GM18861 (cell line): ENCODE data around the gene CTPS1.
A peak's percentile ranks its signal among the peaks of the same experiment; 100 is the strongest.

Experiments used
- ATAC-seq: cut with Tn5 transposase; IDR thresholded peaks from one replicate; pipeline ENCODE4 v1.9.1; 2021; ENCODE audit not compliant: unreplicated experiment

The CTPS1 gene, protein sequence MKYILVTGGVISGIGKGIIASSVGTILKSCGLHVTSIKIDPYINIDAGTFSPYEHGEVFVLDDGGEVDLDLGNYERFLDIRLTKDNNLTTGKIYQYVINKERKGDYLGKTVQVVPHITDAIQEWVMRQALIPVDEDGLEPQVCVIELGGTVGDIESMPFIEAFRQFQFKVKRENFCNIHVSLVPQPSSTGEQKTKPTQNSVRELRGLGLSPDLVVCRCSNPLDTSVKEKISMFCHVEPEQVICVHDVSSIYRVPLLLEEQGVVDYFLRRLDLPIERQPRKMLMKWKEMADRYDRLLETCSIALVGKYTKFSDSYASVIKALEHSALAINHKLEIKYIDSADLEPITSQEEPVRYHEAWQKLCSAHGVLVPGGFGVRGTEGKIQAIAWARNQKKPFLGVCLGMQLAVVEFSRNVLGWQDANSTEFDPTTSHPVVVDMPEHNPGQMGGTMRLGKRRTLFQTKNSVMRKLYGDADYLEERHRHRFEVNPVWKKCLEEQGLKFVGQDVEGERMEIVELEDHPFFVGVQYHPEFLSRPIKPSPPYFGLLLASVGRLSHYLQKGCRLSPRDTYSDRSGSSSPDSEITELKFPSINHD

DNA sequence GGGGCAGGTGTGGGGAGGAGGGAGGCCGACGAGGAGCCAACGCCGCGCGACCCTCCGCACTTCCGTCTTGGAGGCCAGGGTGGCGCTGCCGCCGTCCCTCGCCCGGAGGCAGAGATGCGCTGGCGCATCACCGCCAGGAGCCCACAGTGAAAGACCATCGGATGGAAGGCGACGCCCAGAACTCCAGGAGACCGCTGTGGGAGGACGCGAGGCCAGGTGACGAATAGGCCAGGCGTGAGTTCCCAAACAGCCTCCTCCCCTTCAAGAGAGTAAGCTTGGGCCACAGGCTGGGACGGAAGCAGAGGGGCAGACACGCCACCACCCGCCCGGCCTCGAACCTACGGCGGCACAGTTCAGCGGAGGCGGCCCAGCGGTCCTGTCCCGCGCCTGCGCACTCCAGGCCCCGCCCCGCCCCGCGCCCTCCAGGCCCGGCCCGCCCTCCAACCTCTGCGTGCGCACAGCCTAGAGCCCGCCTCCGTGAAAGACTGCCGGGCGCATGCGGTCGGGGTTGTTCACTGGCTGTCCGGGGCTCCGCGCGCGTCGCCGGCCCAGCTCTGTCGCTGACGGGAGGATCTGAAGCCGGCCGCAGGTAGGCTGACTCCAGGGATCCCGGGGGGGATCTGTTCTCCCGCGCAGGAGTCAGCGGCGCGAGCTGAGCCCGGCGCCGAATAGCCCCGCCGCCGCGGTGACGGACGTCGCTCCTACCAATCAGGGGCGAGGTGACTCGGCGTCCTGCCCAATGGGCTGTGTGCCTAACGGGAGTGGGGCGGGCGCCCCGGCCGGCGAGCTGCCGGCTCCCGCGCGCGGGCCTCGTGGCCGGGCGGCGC lies at the start of gene CTPS1:
Gene CTPS1, plus strand, starts transcription at position 456 of the 827 bp plus-strand sequence. CDS start 3,595 bp downstream, outside the sequence.
- peak; percentile 81 for ATAC-seq

DNA sequence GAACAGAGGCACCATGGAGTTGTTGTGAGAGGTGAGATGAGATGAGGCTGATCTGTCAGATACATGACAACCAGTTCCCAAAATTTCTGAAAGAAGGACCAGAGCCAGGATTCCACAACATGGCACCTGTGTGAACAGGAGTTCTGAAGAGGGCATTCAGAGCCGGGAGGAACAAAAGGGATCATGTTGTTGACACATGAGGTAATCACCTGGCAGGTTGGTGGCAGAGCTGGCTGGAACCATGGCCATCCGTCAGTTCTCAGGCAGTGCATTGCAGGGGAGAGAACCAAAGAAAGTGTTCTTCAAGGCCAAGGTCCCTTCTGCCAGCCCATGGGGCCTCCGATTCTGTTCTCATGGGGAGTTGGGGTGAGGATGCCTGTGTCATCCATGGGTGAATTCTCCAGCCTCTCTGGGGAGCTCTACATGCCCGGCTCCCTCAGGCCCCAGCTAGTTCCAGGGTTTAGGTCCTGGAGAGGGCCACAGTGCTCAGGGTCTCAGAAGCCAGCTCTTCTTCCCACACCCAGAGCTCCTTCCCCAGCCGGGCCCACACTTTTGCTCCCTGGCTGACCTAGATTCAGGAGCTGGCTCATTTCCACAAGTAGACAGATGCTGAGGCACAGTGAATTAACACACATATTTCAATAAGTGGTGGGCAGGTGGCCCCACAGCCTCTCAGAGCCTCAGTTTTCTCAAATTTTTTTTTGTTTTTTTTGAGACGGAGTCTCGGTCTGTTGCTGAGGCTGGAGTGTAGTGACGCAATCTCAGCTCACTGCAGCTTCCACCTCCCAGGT lies 49.1 kb upstream of the CTPS1 start:
- no peak for ATAC-seq

DNA sequence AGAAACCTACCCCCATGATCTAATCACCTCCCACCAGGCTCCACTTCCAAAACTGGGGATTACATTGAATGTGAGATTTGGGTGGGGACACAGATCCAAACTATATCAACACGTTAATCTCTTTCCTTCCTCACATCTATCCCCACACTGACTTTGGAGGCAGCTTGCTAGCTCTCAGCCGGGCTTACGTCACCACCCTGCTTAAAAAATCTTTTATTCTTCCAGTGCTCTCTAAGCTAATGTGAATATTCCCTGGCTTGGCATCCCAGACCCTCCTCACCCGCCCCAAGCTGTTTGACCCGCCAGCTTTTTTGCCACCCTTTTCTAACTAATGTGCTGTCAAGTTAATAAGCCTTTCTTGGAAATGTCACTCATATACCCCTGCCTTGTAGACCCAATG lies 47.9 kb upstream of the CTPS1 start:
- no peak for ATAC-seq

DNA sequence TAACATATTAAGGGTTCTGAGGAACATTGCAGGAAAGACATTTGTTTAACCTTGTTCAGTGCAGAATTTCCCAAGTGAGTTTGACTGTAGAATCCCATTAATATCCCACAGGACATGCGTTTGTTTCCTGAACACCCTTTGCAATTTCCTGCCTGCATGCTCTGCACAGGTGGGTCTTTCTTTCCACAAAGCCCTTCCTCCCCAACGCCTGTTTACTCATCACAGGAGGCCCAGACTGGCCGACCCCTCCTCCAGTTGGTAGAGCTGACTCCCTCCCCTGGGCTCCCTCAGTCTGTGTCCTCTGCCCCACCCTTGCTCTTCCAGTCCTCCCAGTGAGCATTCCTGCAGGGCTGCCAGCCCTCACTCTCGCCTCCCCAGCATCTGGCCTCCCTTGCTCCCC lies 47.5 kb upstream of the CTPS1 start:
- ATAC-seq: no peak

DNA sequence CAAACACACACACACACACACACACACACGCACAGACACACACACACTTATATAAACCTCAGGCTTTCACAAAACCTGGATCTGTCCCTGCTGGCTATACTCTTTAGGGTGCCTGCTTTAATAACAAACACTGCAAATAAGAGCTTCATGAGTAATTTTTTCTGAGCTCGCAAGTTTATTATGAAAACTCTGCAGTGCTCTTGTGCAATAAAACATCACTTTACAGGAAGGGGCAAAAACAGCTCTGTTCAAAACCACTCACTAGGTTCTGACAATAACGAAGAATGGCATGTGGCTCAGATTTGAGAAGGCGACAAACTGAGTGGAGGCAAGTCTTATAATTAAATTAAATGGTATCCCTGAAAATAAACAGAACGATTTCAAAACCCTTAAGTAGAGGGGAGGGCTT lies 42.6 kb upstream of the CTPS1 start:
- no peak for ATAC-seq

DNA sequence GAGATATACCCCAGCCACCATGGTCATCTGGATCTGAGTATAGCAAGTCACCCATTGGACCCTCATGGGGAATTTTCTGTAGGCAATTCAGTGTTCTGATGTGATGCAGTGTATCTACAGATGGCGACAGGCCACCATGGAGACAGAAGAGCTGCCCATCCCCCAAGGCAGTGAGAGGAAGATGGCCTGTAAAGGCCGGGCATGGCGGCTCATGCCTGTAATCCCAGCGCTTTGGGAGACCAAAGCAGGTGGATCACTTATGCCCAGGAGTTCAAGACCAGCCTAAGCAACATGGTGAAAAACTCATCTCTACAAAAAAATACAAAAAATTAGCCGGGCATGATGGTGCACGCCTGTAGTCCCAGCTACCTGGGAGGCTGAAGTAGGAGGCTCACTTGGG lies 41.1 kb upstream of the CTPS1 start:
- no peak for ATAC-seq

DNA sequence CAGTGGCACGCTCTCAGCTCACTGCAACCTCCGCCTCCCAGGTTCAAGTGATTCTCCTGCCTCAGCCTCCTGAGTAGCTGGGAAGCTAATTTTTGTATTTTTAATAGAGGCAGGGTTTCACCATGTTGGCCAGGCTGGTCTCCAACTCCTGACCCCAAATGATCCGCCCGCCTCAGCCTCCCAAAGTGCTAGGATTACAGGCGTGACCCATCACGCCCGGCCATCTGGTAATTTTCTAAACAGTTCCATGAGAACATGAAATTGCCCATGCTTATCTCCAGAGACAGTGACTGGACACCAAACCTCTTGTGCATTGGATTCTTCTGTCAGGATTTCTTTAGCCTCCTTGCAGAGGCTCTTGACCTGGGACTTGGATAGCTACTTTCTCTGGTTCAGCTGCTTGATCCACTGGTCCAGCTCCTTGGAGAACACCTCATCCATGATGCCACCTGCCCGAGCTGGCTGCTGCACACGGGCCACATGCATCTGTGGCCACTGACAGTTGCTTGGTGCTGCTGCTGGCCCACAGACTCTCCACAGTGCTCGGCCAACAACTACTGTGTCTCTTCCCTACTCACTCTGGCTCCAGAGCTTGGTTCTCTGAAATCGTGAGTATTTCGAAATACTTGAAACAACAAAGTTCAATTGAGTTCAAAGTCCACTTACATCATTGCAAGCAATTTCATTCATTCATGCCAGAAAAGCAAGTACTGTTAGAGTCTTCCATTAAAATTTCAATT lies 40.0 kb upstream of the CTPS1 start:
- no peak for ATAC-seq

DNA sequence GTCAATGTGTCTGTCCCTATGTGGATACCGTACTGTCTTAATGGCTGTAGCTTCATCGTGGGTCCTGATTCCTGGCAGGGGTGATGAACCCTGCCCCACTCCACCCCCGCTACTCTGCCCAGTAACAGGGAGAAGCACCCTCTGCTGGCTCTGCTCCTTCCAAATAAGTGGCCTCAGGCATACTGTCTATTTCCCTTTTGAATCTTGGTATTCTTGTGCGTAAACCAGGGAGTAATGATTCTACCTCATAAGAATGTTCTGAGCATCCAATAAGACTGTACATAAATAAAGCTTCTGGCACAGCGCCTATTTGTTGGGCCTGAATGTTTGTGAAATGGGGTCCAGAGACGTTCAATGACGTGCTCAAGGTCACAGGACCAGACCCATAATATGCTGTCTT lies 35.2 kb upstream of the CTPS1 start:
- no peak for ATAC-seq

DNA sequence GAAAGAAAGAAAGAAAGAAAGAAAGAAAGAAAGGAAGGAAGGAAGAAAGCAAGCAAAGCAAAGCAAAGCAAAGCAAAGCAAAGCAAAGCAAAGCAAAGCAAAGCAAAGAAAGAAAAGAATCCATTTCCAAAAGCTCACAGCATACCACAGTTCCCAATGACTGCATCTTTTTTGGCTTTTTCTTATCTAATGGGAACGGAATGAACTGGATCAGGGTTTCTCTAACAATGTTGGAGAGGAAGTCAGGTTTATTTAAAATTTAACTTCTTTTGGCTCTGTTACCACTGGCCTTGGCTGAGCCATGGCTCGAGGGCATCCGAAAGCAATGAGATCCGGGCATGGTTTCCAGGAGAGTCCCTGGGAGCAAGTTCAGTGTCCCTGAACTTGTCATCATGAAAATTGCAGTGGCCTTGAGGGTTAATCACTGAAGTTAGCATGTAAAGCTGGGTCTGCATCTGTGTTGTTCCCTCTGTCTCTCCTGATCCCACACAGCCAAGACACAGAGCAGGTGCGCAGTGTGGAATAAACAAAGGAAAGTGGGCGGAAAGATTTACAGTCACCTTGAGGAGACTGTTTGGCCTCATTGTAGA lies 34.6 kb upstream of the CTPS1 start:
- ATAC-seq: no peak

DNA sequence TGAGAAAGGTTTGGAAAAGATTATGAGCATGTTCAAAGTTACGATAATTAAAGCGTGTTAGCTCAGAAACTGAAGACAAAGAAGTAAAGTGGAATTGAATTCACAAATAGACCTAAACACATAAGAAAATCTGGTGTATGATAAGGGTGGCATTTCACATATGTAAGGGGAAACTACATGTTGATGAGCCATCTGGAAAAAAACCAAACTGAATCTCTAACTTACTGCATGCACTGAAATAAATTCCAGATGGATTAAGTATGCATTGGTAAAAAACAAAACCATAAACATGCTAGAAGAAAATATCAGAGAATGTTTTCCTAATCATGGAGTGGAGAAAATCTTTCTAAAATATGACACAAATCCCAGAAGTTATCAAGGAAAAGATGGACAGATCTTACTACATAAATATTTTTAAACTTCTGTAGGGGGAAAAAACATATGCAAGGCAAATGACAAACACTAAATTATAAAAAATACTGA lies 34.0 kb upstream of the CTPS1 start:
- ATAC-seq: no peak

DNA sequence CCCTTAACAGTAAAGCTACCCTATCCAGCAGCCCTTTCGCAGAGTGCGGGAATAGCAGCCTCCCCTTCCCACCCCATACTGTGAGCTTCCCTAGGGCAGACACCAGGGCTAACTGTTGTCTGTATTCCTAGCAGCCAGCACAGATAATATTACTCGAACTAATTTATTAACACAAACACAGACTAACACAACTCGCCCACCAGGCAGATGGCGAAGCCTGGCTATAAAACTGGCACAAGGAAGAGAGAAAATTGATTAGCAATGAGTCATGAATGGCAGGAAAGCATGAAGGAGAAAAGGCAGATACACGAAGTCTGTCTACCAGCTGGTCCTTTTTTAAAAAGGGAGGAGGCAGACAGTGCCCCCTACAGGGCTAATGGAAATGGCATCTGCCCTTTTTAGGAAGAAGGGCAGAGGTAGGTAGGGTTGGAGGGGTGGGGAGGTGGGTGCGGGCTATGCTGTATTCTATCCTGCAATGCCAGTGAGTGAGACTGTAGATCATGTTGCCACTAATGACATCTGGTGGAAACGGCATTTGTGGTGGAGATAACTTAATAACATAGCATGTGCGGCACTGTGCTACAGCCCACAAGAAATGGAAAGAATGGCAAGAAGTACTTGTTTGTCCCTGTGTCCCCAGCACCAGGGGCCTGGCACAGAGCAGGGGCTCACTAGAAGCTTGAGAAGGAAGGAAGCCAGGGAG lies 30.6 kb upstream of the CTPS1 start:
- no peak for ATAC-seq

DNA sequence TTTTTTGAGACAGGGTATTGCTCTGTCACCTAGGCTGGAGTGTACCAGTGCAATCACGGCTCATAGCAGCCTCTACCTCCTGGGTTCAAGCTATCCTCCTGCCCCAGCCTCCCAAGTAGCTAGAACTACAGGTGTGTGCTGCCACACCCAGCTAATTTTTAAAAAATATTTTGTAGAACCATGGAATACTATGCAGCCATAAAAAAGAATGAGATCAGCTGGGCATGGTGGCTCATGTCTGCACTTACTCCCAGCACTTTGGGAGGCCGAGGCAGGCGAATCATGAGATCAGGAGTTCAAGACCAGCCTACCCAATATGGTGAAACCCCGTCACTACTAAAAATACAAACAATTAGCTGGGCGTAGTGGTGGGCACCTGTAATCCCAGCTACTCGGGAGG lies 29.9 kb upstream of the CTPS1 start:
- no peak for ATAC-seq

DNA sequence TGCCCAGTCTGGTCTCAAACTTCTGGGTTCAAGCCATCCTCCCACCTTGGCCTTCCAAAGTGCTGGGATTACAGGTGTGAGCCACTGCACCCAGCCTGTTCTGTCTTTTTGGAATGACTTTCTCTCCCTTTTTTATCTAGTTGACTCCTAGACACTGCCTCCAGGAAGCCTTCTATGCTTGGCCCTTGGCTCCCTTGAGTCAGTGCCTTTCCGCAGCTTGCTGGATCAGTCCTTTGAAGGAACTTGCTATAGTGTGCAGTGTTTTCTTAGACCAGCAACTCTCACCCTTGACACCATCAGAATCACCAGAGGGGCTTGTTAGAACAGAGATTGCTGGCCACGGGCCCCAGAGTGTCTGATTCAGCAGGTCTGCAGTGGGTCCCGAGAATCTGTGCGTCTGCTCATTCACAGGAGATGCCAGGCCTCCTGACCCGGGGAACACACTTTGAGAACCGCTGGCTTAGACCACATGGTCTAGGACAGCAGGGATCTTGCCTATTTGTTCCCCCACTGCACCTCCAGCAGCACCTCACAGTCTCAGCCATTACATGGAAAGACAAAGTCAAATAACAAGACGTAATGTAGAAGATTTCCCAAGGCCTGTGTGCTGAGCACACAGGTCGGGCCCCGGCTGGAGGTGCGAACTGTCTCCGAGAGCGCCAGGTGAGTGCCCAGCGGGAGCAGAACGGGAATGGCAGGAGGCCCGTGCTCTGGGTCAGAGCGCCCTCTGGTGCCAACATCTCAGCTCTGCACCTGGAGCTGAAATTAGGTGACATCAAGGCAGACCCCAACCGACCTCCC lies 27.4 kb upstream of the CTPS1 start:
- no peak for ATAC-seq

DNA sequence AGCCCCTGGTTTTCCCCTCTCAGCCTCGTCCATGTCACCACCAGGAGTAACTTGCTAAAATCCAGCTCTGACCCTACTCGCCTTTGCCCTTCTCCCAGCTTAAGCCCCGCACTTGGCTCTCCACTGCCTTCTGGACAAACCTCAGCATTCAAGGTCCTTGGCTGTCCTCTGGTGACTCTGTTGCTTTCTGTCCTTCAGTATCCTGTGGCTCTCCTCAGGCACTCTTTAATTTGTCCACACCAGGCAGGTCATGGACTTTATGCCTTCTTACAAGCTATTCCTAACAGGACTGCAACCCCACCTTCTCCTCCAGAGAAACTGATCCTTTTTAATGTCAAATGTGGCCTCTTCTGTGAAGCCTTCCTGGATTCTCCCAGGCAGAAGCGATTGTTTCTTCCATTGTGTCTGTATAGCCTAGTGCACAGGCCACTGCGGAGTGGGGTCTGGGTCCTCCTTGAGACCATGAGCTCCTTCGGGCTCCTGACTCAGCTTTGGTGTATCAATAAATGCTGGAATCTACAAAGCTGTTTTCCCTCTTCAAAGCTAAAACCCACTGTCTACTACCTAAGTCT lies 26.7 kb upstream of the CTPS1 start:
- ATAC-seq: no peak

DNA sequence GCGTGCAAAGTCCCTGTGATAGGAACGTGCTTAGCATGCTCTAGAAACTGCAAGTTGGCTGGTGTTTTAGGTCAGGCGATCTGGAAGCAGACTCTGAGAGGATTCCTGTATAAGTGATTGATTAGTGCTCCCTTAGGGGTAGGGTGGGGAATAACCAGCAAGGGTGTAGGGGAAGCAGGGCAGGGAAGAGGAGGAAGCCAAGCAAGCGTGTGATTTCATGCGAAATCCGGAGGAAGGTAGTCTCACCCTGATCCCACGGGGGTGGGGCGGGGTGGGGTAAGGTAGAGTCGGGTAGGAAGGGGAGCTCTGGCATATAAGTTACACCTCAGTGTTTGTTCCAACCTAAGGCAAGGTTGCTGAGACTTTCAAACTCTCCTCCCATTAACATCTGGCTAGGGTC lies 24.9 kb upstream of the CTPS1 start:
- ATAC-seq: no peak

DNA sequence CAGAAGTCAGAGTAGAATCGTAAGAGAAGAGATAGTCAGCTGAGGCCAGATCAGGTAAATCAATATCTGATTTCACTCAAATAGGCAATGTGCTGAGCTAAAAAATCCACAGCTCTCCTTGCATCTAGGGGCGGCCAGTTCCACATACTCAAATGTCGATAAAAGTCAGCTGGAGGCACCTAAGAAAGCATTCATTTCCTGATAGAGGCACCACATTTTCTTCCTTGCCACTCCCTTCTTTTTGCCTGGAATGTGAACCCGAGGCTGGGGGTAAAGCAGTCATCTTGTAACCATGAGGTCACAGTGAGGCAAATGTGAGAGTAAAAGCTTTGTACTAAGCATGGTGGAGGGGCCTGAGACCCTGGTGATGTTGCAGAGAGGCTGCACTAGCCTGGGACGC lies 24.2 kb upstream of the CTPS1 start:
- no peak for ATAC-seq

DNA sequence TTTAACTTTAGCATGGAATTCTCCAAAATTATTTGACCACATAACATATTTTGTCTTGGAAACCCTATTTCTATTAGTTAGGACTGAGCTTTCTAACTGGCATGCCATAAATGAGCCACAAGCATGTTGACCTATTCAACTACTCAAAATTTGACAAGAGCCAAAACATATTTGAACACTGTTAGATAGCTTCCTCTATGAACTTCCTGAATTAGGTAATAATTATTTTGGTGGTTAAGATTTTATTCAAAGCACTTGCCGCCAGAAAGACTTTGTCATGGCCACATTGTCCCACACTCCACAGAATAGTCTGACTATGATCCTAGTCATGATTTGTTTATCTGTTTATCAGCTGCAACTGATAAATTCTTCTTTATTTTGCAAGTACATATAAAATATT lies 23.1 kb upstream of the CTPS1 start:
- peak; percentile 51 for ATAC-seq

DNA sequence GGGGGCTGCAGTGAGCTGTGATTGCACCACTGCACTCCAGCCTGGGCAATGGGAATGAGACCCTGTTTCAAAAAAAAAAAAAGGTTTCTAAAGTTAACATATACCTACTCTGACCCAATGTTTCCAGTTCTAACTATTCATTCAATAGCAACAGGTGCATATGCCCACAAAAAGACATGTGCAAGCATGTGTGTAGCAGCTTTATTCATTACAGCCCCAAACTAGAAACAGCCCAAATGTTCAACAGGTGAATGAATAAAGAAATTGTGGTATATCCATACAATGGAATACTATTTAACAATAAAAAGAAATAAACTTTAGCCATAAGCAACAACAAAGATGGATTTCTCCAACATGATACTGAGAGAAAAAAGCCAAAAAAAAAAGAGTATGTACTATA lies 21.3 kb upstream of the CTPS1 start:
- ATAC-seq: no peak
